B cell (primary cell): ENCODE results near the gene ADH1A. TPM values are rescaled to one million over a fixed set of nuclear protein-coding genes. Genes with fewer than 3 reads are reported as not detected.

ENCODE experiments used
- ATAC-seq: fragments of 200-7000 bp; cut with Tn5 transposase; one replicate; pipeline ENCODE4 v1.10.0; 2021; ENCODE audit warnings: low read depth, mild to moderate bottlenecking, moderate number of reproducible peaks, moderate library complexity
- CTCF ChIA-PET: fragments of 350-600 bp; sonication (Branson Sonifier 250); formaldehyde crosslinking; loops from one replicate; lab custom pipeline; 2021; ENCODE audit warnings: antibody characterized with exemption, inconsistent platforms; lab: Charles Lee
- POLR2A ChIA-PET: fragments of 350-600 bp; sonication (Branson Sonifier 250); formaldehyde crosslinking; loops from one replicate; lab custom pipeline; 2021; ENCODE audit warnings: antibody characterized with exemption; lab: Charles Lee
- DNase-seq: peaks from one replicate; pipeline ENCODE4 v3.0.0; 2013
- H2AFZ ChIP-seq: 2 replicates; pipeline ENCODE4 v1.6.1; 2012; ENCODE audit warnings: mild to moderate bottlenecking, low read depth, low read length; ENCODE audit not compliant: insufficient read depth, poor library complexity, severe bottlenecking
- H3K27ac ChIP-seq, 2 donors: 1 replicate in 1 of 2; 2 replicates in 1 of 2; pipeline ENCODE4 v1.5.1; 2012 to 2013; ENCODE audit warnings: low read length in 2 of 2, mild to moderate bottlenecking in 2 of 2, moderate library complexity in 1 of 2
- H3K27me3 ChIP-seq, 4 experiments: fragments of 200-600 bp in 1 of 4; sonication (generic) in 1 of 4; replicated peaks in 1 of 4; 1 replicate in 2 of 4; 2 replicates in 2 of 4; pipeline versions ENCODE4 v1.6.1 to v1.7.0; 2013 to 2016; ENCODE audit warnings: low read length in 3 of 4, mild to moderate bottlenecking in 2 of 4, mixed read lengths in 1 of 4, moderate library complexity in 1 of 4; ENCODE audit not compliant: insufficient read depth in 4 of 4, control insufficient read depth in 3 of 4; ENCODE audit errors: control extremely low read depth in 1 of 4
- H3K36me3 ChIP-seq, 2 experiments: replicated peaks in 1 of 2; 1 replicate in 1 of 2; 2 replicates in 1 of 2; pipeline versions ENCODE4 v1.6.1 to v1.7.1; 2013; ENCODE audit warnings: low read length in 1 of 2; ENCODE audit not compliant: insufficient read depth in 2 of 2, control insufficient read depth in 1 of 2; ENCODE audit errors: control extremely low read depth in 1 of 2, extremely low read depth in 1 of 2
- H3K4me1 ChIP-seq, 2 donors: fragments of 200-600 bp in 1 of 2; sonication (generic) in 1 of 2; 1 replicate in 1 of 2; 2 replicates in 1 of 2; pipeline versions ENCODE4 v1.5.1 to v1.6.1; 2013 to 2017; ENCODE audit warnings: low read length in 2 of 2; ENCODE audit not compliant: control insufficient read depth in 2 of 2, insufficient read depth in 2 of 2
- H3K4me2 ChIP-seq: replicated peaks from 2 replicates; pipeline ENCODE3; 2012; ENCODE audit warnings: mild to moderate bottlenecking, low read depth, low read length; ENCODE audit not compliant: poor library complexity, severe bottlenecking
- H3K4me3 ChIP-seq, 5 experiments: fragments of 200-600 bp in 1 of 5; sonication (generic) in 1 of 5; 1 replicate in 3 of 5; 2 replicates in 2 of 5; pipeline versions ENCODE4 v1.5.1 to v1.7.0; 2011 to 2016; ENCODE audit warnings: low read length in 4 of 5, mild to moderate bottlenecking in 4 of 5, low read depth in 2 of 5, control low read depth in 1 of 5, moderate library complexity in 1 of 5; ENCODE audit not compliant: insufficient read depth in 1 of 5; ENCODE audit errors: control extremely low read depth in 1 of 5, extremely low read depth in 1 of 5
- H3K79me2 ChIP-seq: fragments of 200-600 bp; sonication (generic); one replicate; pipeline ENCODE4 v1.6.0; 2016; ENCODE audit warnings: low read length; ENCODE audit not compliant: control insufficient read depth, insufficient read depth
- H3K9ac ChIP-seq: fragments of 200-600 bp; sonication (generic); 2 replicates; pipeline ENCODE4 v1.6.1; 2017; ENCODE audit warnings: mild to moderate bottlenecking, low read length, moderate library complexity
- H3K9me3 ChIP-seq, 3 donors: one replicate each; pipeline versions ENCODE4 v1.6.1 to v1.7.1; 2013; ENCODE audit warnings: low read length in 2 of 3; ENCODE audit not compliant: control insufficient read depth in 2 of 3, insufficient read depth in 1 of 3; ENCODE audit errors: control extremely low read depth in 1 of 3
- H4K20me1 ChIP-seq: 2 replicates; pipeline ENCODE4 v1.6.0; 2012; ENCODE audit warnings: mild to moderate bottlenecking, low read length; ENCODE audit not compliant: insufficient read depth, control insufficient read depth, poor library complexity, severe bottlenecking
- H3K27ac Mint-ChIP-seq: one replicate; pipeline ENCODE4 v1.8.0; 2021; ENCODE audit warnings: mixed read lengths
- H3K27me3 Mint-ChIP-seq: one replicate; pipeline ENCODE4 v1.8.0; 2021; ENCODE audit warnings: mixed read lengths
- H3K4me1 Mint-ChIP-seq: one replicate; pipeline ENCODE4 v1.8.0; 2021; ENCODE audit warnings: mixed read lengths
- H3K4me3 Mint-ChIP-seq: one replicate; pipeline ENCODE4 v1.8.0; 2021; ENCODE audit warnings: mixed read lengths
- H3K9me3 Mint-ChIP-seq: one replicate; pipeline ENCODE4 v1.8.0; 2022; ENCODE audit warnings: mixed read lengths; ENCODE audit not compliant: insufficient read depth
- EZH2 ChIP-seq: IDR thresholded peaks from 2 replicates; pipeline ENCODE4 v1.6.1; 2012; ENCODE audit warnings: borderline replicate concordance, low read depth, mild to moderate bottlenecking, moderate library complexity, low read length; ENCODE audit not compliant: insufficient read depth, poor library complexity, severe bottlenecking
- WGBS: methylation state at CpG from one replicate; pipeline ENCODE4 v1.1.5; 2013; ENCODE audit warnings: missing lambda C conversion rate; ENCODE audit not compliant: insufficient coverage; 5-methylcytosine and 5-hydroxymethylcytosine counted together
- intact Hi-C: fragments of 100-400 bp; cut with micrococcal nuclease; formaldehyde crosslinking; loops from one replicate; pipeline ENCODE4 v1.10.0; 2022
- polyA plus RNA-seq: library from polyadenylated mRNA; depleted of rRNA; stranded (reverse); fragments of >200 nt; gene quantifications from 2 replicates; pipeline ENCODE4 v1.2.3, GENCODE V29; 2012
- total RNA-seq, 2 donors: library from RNA; stranded (reverse); fragments of 120-200 nt in 1 of 2; gene quantifications; 1 replicate in 1 of 2; 2 replicates in 1 of 2; pipeline versions ENCODE4 v1.2.3 to v1.2.4, GENCODE V29; 2013 to 2022
- TF ChIP-seq, protein P1 (sequence below): fragments of 200-600 bp; IDR thresholded peaks from one replicate; pipeline ENCODE4 v1.8.0; 2022; ENCODE audit warnings: antibody characterized with exemption, mild to moderate bottlenecking

The ADH1A gene
- total and polyA plus RNA-seq, 2 donors (not counting 1 experiment from before 2014, with no cell fraction given): not detected

DNA sequence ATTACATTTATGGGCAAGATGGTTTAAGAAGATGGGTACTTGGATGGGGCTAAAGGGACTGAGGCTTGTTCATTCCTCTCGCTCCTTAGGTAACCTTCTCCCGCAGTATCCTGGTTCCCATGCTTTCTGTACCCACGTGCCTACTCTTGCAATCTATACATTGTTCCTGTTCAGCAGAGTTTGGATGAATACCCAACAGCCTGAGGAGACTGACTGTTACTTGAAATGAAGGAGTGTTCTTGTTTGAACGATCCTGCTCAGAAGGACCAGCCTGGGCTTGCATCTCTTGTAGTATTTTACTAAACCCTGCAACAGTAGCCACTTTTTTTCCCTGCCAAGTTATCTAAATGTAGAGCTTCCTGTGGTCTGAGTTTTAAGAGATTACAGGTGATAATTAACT lies 38.0 kb downstream of the ADH1A start:
- Mint-ChIP-seq H3K4me1 (no peaks in the 10 kb centered on the region), H3K27ac (no peak overlapping the region), H3K4me3 (no peak overlapping the region), H3K9me3 (peaks cover 4% of the 10 kb centered on the region), H3K27me3 (no peaks in the 10 kb centered on the region)
- no peak for TF ChIP-seq EZH2
- TF ChIP-seq, protein P1, sequence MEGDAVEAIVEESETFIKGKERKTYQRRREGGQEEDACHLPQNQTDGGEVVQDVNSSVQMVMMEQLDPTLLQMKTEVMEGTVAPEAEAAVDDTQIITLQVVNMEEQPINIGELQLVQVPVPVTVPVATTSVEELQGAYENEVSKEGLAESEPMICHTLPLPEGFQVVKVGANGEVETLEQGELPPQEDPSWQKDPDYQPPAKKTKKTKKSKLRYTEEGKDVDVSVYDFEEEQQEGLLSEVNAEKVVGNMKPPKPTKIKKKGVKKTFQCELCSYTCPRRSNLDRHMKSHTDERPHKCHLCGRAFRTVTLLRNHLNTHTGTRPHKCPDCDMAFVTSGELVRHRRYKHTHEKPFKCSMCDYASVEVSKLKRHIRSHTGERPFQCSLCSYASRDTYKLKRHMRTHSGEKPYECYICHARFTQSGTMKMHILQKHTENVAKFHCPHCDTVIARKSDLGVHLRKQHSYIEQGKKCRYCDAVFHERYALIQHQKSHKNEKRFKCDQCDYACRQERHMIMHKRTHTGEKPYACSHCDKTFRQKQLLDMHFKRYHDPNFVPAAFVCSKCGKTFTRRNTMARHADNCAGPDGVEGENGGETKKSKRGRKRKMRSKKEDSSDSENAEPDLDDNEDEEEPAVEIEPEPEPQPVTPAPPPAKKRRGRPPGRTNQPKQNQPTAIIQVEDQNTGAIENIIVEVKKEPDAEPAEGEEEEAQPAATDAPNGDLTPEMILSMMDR: no peak
- no peaks in the 10 kb centered on the region for H4K20me1 ChIP-seq
- ATAC-seq (no peak), DNase-seq (no peak)
- ChIA-PET CTCF (no interaction called here), POLR2A (no interaction called here)
- no peaks in the 10 kb centered on the region for H3K4me1 ChIP-seq
- H2AFZ ChIP-seq: no peak overlapping the region
- no peaks in the 10 kb centered on the region for H3K36me3 ChIP-seq
- no peaks in the 10 kb centered on the region for H3K79me2 ChIP-seq
- 100% methylated on average over 2 of the region's 4 CpGs for WGBS
- no peak overlapping the region for H3K27ac ChIP-seq
- intact Hi-C loops: no loop called here
- H3K27me3 ChIP-seq: no peaks in the 10 kb centered on the region
- no peak overlapping the region for H3K4me2 ChIP-seq
- H3K9ac ChIP-seq: no peak overlapping the region
- no peak overlapping the region for H3K4me3 ChIP-seq
- H3K9me3 ChIP-seq: peaks cover 0 to 7% (median 0%) of the 10 kb centered on the region in 3 donors

DNA sequence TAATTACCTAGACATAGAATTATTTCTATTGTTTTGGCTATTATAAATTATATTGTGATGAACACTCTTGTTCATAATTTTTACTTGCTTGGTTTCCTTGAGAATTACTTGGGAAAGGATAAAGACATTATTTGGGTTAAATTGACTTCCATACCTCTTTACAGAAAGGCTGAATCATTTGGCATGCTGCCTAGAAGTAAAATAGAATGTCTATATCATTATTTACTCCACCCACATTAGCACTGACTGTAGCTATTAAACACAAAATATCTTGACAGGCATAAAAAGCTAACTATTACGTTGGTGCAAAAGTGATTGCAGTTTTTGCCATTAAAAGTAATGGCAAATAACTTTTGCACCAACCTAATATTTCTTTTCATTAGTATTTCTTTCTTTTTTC lies 42.1 kb downstream of the ADH1A start:
- Histone ChIP-seq H2AFZ (no peak overlapping the region), H3K4me3 (no peak overlapping the region), H3K36me3 (no peaks in the 10 kb centered on the region), H3K9ac (no peak overlapping the region), H3K27me3 (no peaks in the 10 kb centered on the region), H4K20me1 (no peaks in the 10 kb centered on the region), H3K9me3 (peaks cover 0 to 12% (median 0%) of the 10 kb centered on the region in 3 donors), H3K27ac (no peak overlapping the region), H3K79me2 (no peaks in the 10 kb centered on the region), H3K4me2 (no peak overlapping the region), H3K4me1 (no peaks in the 10 kb centered on the region)
- intact Hi-C loops: no loop called here
- no peak for ATAC-seq
- no CpG with 5 or more reads among the region's 1 CpG for WGBS
- ChIA-PET POLR2A (no interaction called here), CTCF (no interaction called here)
- no peak for DNase-seq
- no peak overlapping the region for H3K4me3 Mint-ChIP-seq
- no peak overlapping the region for H3K27ac Mint-ChIP-seq
- peaks cover 4% of the 10 kb centered on the region for H3K27me3 Mint-ChIP-seq
- TF ChIP-seq, protein P1: no peak
- TF ChIP-seq EZH2: no peak
- no peaks in the 10 kb centered on the region for H3K4me1 Mint-ChIP-seq
- H3K9me3 Mint-ChIP-seq: peaks cover 6% of the 10 kb centered on the region
